Liver (tissue), 9 donors: Measurements from ENCODE around the gene TCEA3. TPM values are rescaled to one million over a fixed set of nuclear protein-coding genes. Genes with fewer than 3 reads are reported as not detected.

Experiments used
- DNase-seq: peaks from one replicate; pipeline ENCODE4 v3.0.0-alpha.2; 2017; ENCODE audit warnings: low spot score
- H3K27ac ChIP-seq, 2 donors: one replicate each; pipeline ENCODE4 v1.7.0; 2013; ENCODE audit warnings: inconsistent platforms in 2 of 2, low read length in 2 of 2, control low read depth in 1 of 2, low read depth in 1 of 2, mild to moderate bottlenecking in 1 of 2
- H3K27me3 ChIP-seq, 4 donors: one replicate each; pipeline versions ENCODE4 v1.6.1 to v1.7.0; 2013; ENCODE audit warnings: low read length in 3 of 4, inconsistent platforms in 1 of 4, mild to moderate bottlenecking in 1 of 4, moderate library complexity in 1 of 4; ENCODE audit not compliant: control insufficient read depth in 4 of 4, insufficient read depth in 4 of 4
- H3K36me3 ChIP-seq, 4 donors: one replicate each; pipeline versions ENCODE4 v1.6.1 to v1.7.0; 2013; ENCODE audit warnings: low read length in 3 of 4, mild to moderate bottlenecking in 3 of 4, low read depth in 1 of 4, moderate library complexity in 1 of 4; ENCODE audit not compliant: control insufficient read depth in 4 of 4, insufficient read depth in 3 of 4
- H3K4me1 ChIP-seq, 4 donors: one replicate each; pipeline versions ENCODE4 v1.6.1 to v1.7.0; 2013; ENCODE audit warnings: low read length in 3 of 4, mild to moderate bottlenecking in 3 of 4, moderate library complexity in 1 of 4; ENCODE audit not compliant: control insufficient read depth in 4 of 4, insufficient read depth in 4 of 4
- H3K4me3 ChIP-seq, 3 donors: one replicate each; pipeline versions ENCODE4 v1.6.1 to v1.7.0; 2013; ENCODE audit warnings: low read length in 3 of 3, control low read depth in 1 of 3, low read depth in 1 of 3, mild to moderate bottlenecking in 1 of 3
- H3K9ac ChIP-seq, 2 donors: one replicate each; pipeline ENCODE4 v1.7.0; 2013; ENCODE audit warnings: low read length in 2 of 2, mild to moderate bottlenecking in 2 of 2, moderate library complexity in 2 of 2, control low read depth in 1 of 2, low read depth in 1 of 2
- H3K9me3 ChIP-seq, 4 donors: one replicate each; pipeline versions ENCODE4 v1.6.1 to v1.7.0; 2013; ENCODE audit warnings: low read length in 3 of 4; ENCODE audit not compliant: control insufficient read depth in 4 of 4
- ATF3 ChIP-seq: IDR thresholded peaks from 2 replicates; pipeline ENCODE4 v1.6.1; 2016; ENCODE audit warnings: antibody characterized with exemption
- CTCF ChIP-seq: fragments of 150-350 bp; IDR thresholded peaks from 2 replicates; pipeline ENCODE4 v1.5.1; 2017; ENCODE audit warnings: improper control_type of control experiment, low read depth, low read length; ENCODE audit not compliant: missing input control
- EGR1 ChIP-seq, 2 donors: IDR thresholded peaks; 2 replicates each; pipeline ENCODE4 v1.6.1; 2016 to 2018; ENCODE audit warnings: antibody characterized with exemption in 2 of 2, low read depth in 2 of 2
- FOXA1 ChIP-seq: IDR thresholded peaks from 2 replicates; pipeline ENCODE4 v1.6.1; 2016; ENCODE audit warnings: antibody characterized with exemption
- FOXA2 ChIP-seq: IDR thresholded peaks from 2 replicates; pipeline ENCODE4 v1.6.1; 2016; ENCODE audit warnings: antibody characterized with exemption
- GABPA ChIP-seq, 2 donors: IDR thresholded peaks in 1 of 2; conservative IDR thresholded peaks in 1 of 2; 2 replicates each; pipeline ENCODE4 v1.6.1; 2016; ENCODE audit warnings: antibody characterized with exemption in 2 of 2, mild to moderate bottlenecking in 1 of 2, moderate library complexity in 1 of 2
- HNF4A ChIP-seq, 2 donors: conservative IDR thresholded peaks; 2 replicates each; pipeline ENCODE4 v1.6.1; 2016; ENCODE audit warnings: antibody characterized with exemption in 2 of 2, mild to moderate bottlenecking in 2 of 2
- HNF4G ChIP-seq: IDR thresholded peaks from 2 replicates; pipeline ENCODE4 v1.6.1; 2016; ENCODE audit warnings: antibody characterized with exemption
- JUND ChIP-seq, 2 donors: IDR thresholded peaks; 2 replicates each; pipeline ENCODE4 v1.6.1; 2016; ENCODE audit warnings: antibody characterized with exemption in 2 of 2
- MAX ChIP-seq: IDR thresholded peaks from 2 replicates; pipeline ENCODE4 v1.6.1; 2016; ENCODE audit warnings: antibody characterized with exemption
- NR2F2 ChIP-seq: IDR thresholded peaks from 2 replicates; pipeline ENCODE4 v1.6.1; 2016; ENCODE audit warnings: antibody characterized with exemption
- RAD21 ChIP-seq, 2 donors: IDR thresholded peaks; 2 replicates each; pipeline ENCODE4 v1.6.1; 2016; ENCODE audit warnings: antibody characterized with exemption in 2 of 2, mild to moderate bottlenecking in 2 of 2
- REST ChIP-seq: IDR thresholded peaks from 2 replicates; pipeline ENCODE4 v1.6.1; 2016; ENCODE audit warnings: antibody characterized with exemption, mild to moderate bottlenecking
- RXRA ChIP-seq, 2 donors: IDR thresholded peaks; 2 replicates each; pipeline ENCODE4 v1.6.1; 2017 to 2018; ENCODE audit warnings: antibody characterized with exemption in 2 of 2, mild to moderate bottlenecking in 1 of 2
- SP1 ChIP-seq: IDR thresholded peaks from 2 replicates; pipeline ENCODE4 v1.6.1; 2018; ENCODE audit warnings: antibody characterized with exemption, mild to moderate bottlenecking
- TAF1 ChIP-seq: conservative IDR thresholded peaks from 2 replicates; pipeline ENCODE4 v1.6.1; 2016; ENCODE audit warnings: antibody characterized with exemption, mild to moderate bottlenecking
- YY1 ChIP-seq: IDR thresholded peaks from 2 replicates; pipeline ENCODE4 v1.6.1; 2016; ENCODE audit warnings: antibody characterized with exemption, mild to moderate bottlenecking
- ZBTB33 ChIP-seq: IDR thresholded peaks from 2 replicates; pipeline ENCODE4 v1.6.1; 2016; ENCODE audit warnings: antibody characterized with exemption
- WGBS: extraction: QIAGEN DNeasy Blood & Tissue Kit; methylation state at CpG from one replicate; pipeline ENCODE4 v1.1.7; 2013; 5-methylcytosine and 5-hydroxymethylcytosine counted together
- polyA plus RNA-seq, 2 donors: library from polyadenylated mRNA; stranded (reverse) in 1 of 2; unstranded in 1 of 2; fragments of 200-250 nt in 1 of 2; fragments of >200 nt in 1 of 2; fragmentation: Nextera tagmentation in 1 of 2; extraction: Ambion mirVana in 1 of 2; gene quantifications; one replicate each; pipeline versions ENCODE4 v1.2.1 to v1.2.3, GENCODE V29; 2013 to 2015
- total RNA-seq, 2 donors: library from RNA; depleted of rRNA; stranded (reverse); fragments of >200 nt; gene quantifications; one replicate each; pipeline ENCODE4 v1.2.3, GENCODE V29; 2014
- donor health status: healthy.
- donor health status: healthy.
- donor health status: healthy.
- donor health status: healthy.
- donor health status: healthy.

Gene TCEA3
- total and polyA plus RNA-seq, 4 donors, result 29.6 to 142 (median 47.6) TPM

- H3K27ac ChIP-seq, result peak overlapping the region; percentile 33 to 89
- H3K9me3 ChIP-seq, result no peaks in the 10 kb centered on the region
- peak; percentile 72 for DNase-seq
- TF ChIP-seq FOXA2, result no peak
- peak; percentile 97 for TF ChIP-seq TAF1
- TF ChIP-seq JUND (IDR thresholded peaks at IDR 0.05), result peak in 1 of 2 donors; percentile 26
- peak; percentile 63 for TF ChIP-seq SP1
- no peak for TF ChIP-seq FOXA1
- TF ChIP-seq CTCF, result no peak
- peak; percentile 92 for TF ChIP-seq REST
- no peak for TF ChIP-seq ZBTB33
- peak; percentile 44 for TF ChIP-seq YY1
- TF ChIP-seq RAD21 (IDR thresholded peaks at IDR 0.05), result peak; percentile 17 to 20
- no peak for TF ChIP-seq NR2F2
- TF ChIP-seq HNF4G, result no peak
- peak; percentile 43 to 66 for TF ChIP-seq HNF4A (conservative IDR thresholded peaks at IDR 0.05)
- TF ChIP-seq MAX, result peak; percentile 91
- TF ChIP-seq ATF3, result no peak
- no peak for TF ChIP-seq EGR1 (IDR thresholded peaks at IDR 0.05; ENCODE audit: low read depth in 2 of 2)
- TF ChIP-seq GABPA (IDR thresholded peaks at IDR 0.05 in 1 of 2, conservative IDR thresholded peaks at IDR 0.05 in 1 of 2), result no peak
- peak; percentile 59 to 74 for TF ChIP-seq RXRA (IDR thresholded peaks at IDR 0.05)
- no peaks in the 10 kb centered on the region for H3K27me3 ChIP-seq
- peaks cover 16 to 66% (median 41%) of the 10 kb centered on the region in 4 donors for H3K4me1 ChIP-seq
- H3K9ac ChIP-seq, result peak overlapping the region in 1 of 2 donors; percentile 80
- no peaks in the 10 kb centered on the region for H3K36me3 ChIP-seq
- 8% methylated on average over 46 of the region's 46 CpGs for WGBS
- peak overlapping the region; percentile 49 to 79 (median 61) for H3K4me3 ChIP-seq
Measured at GRCh38 chr1:23423415-23424292, 894 bp downstream of the TCEA3 start.
